H1 (cell line): ENCODE results near the gene MFRP. TPM values are rescaled to one million over a fixed set of nuclear protein-coding genes. Genes with fewer than 3 reads are reported as not detected.

ENCODE experiments used
- ASH2L ChIP-seq: fragments of 200-600, 300-600 bp; sonication (generic); IDR thresholded peaks from one replicate; pipeline ENCODE4 v1.7.1; 2017; ENCODE audit warnings: low read length
- CBX8 ChIP-seq: fragments of 300-800, 300-1000 bp; sonication (generic); IDR thresholded peaks from 2 replicates; pipeline ENCODE4 v1.7.1; 2016; ENCODE audit warnings: low read depth, low read length, borderline replicate concordance
- CEBPB ChIP-seq: IDR thresholded peaks from 2 replicates; pipeline ENCODE4 v1.6.1; 2012; ENCODE audit warnings: low read depth, low read length
- CTCF ChIP-seq, 3 experiments: IDR thresholded peaks; 1 replicate in 2 of 3; 2 replicates in 1 of 3; pipeline versions ENCODE4 v1.5.1 to v1.6.1; 2011; ENCODE audit warnings: low read length in 3 of 3, mild to moderate bottlenecking in 3 of 3, inconsistent platforms in 2 of 3, low read depth in 1 of 3, moderate library complexity in 1 of 3; ENCODE audit not compliant: insufficient read depth in 1 of 3; ENCODE audit errors: control extremely low read depth in 1 of 3
- E2F6 ChIP-seq: IDR thresholded peaks from 2 replicates; pipeline ENCODE4 v1.6.1; 2012; ENCODE audit warnings: inconsistent platforms
- HDAC6 ChIP-seq: IDR thresholded peaks from one replicate; pipeline ENCODE4 v1.7.1; 2012; ENCODE audit warnings: low read depth, mild to moderate bottlenecking, inconsistent platforms, low read length, moderate library complexity
- MAX ChIP-seq: IDR thresholded peaks from 2 replicates; pipeline ENCODE4 v1.6.1; 2012; ENCODE audit warnings: inconsistent platforms
- NRF1 ChIP-seq: IDR thresholded peaks from 2 replicates; pipeline ENCODE4 v1.6.1; 2011; ENCODE audit warnings: mild to moderate bottlenecking, low read depth, low read length, improper control_type of control experiment
- POLR2A ChIP-seq, 2 experiments: IDR thresholded peaks; 1 replicate in 1 of 2; 2 replicates in 1 of 2; pipeline ENCODE4 v1.6.1; 2011; ENCODE audit warnings: low read depth in 2 of 2, low read length in 2 of 2, mild to moderate bottlenecking in 2 of 2; ENCODE audit errors: control extremely low read depth in 1 of 2
- RAD21 ChIP-seq, 2 experiments: IDR thresholded peaks in 1 of 2; conservative IDR thresholded peaks in 1 of 2; 2 replicates each; pipeline ENCODE4 v1.6.1; 2011; ENCODE audit warnings: low read depth in 2 of 2, low read length in 2 of 2, improper control_type of control experiment in 1 of 2, inconsistent platforms in 1 of 2, mild to moderate bottlenecking in 1 of 2, moderate library complexity in 1 of 2
- RBBP5 ChIP-seq: IDR thresholded peaks from 2 replicates; pipeline ENCODE4 v1.7.1; 2012; ENCODE audit warnings: low read depth, mild to moderate bottlenecking, inconsistent platforms, low read length, moderate library complexity, borderline replicate concordance
- RFX5 ChIP-seq: IDR thresholded peaks from 2 replicates; pipeline ENCODE4 v1.6.1; 2011; ENCODE audit warnings: low read depth, low read length, improper control_type of control experiment, borderline replicate concordance
- SIN3A ChIP-seq, 2 experiments: IDR thresholded peaks in 1 of 2; conservative IDR thresholded peaks in 1 of 2; 2 replicates each; pipeline ENCODE4 v1.6.1; 2011 to 2012; ENCODE audit warnings: low read length in 2 of 2, improper control_type of control experiment in 1 of 2, low read depth in 1 of 2, mild to moderate bottlenecking in 1 of 2
- YY1 ChIP-seq: IDR thresholded peaks from 2 replicates; pipeline ENCODE4 v1.6.1; 2011; ENCODE audit warnings: low read depth, mild to moderate bottlenecking, low read length
- ZNF274 ChIP-seq: IDR thresholded peaks from 2 replicates; pipeline ENCODE4 v1.7.0; 2012; ENCODE audit warnings: low read length, borderline replicate concordance; ENCODE audit errors: extremely low read depth
- polyA plus RNA-seq, 7 experiments: library from polyadenylated mRNA; depleted of rRNA in 3 of 7; stranded (reverse) in 5 of 7; unstranded in 2 of 7; fragments of >200 nt in 5 of 7; fragments of 200-250 nt in 2 of 7; gene quantifications; 1 replicate in 5 of 7; 2 replicates in 1 of 7; 4 replicates in 1 of 7; pipeline versions ENCODE4 v1.2.1 to v1.2.3, GENCODE V29; 2011 to 2013; ENCODE audit warnings: missing spikeins in 2 of 7, mixed read lengths in 2 of 7
- total RNA-seq: library from RNA; stranded (reverse); fragmentation: NEBNext Ultra II Directional; extraction: Animal tissue kit (Norgen Biotek cat#: 25700); gene quantifications from 2 replicates; pipeline ENCODE4 v1.2.1, GENCODE V29; 2021

The MFRP gene
- total and polyA plus RNA-seq, 2 of the 8 experiments (the other 6 are each of a cell fraction or from before 2014, with no cell fraction given), result 0.02 TPM; not detected in 1

- TF ChIP-seq E2F6 (0 out of 2 replicates have a peak, but pooled peaks have one; percentile 43), POLR2A (IDR thresholded peaks at IDR 0.05; ENCODE audit: control extremely low read depth in 1 of 2, low read depth in 2 of 2, low read length in 2 of 2) (no peak), YY1 (0 out of 2 replicates have a peak, but pooled peaks have one; percentile 41), RBBP5 (peak; percentile 24; the same call in 1 of the 2 replicates), HDAC6 (no peak), CEBPB (no peak), NRF1 (0 out of 2 replicates have a peak, but pooled peaks have one; percentile 12), MAX (peak; percentile 51), CTCF (IDR thresholded peaks at IDR 0.05; ENCODE audit: control extremely low read depth in 1 of 3, insufficient read depth in 1 of 3, low read depth in 1 of 3, low read length in 3 of 3) (peak; percentile 77 to 97 (median 93)), SIN3A (conservative IDR thresholded peaks at IDR 0.05 in 1 of 2, IDR thresholded peaks at IDR 0.05 in 1 of 2; ENCODE audit: low read depth in 1 of 2, low read length in 2 of 2) (peak in 1 of 2 experiments; percentile 78; a peak in 1 of 4 replicates), CBX8 (no peak), RFX5 (no peak), RAD21 (IDR thresholded peaks at IDR 0.05 in 1 of 2, conservative IDR thresholded peaks at IDR 0.05 in 1 of 2; ENCODE audit: low read depth in 2 of 2, low read length in 2 of 2) (peak; percentile 74 to 85), ASH2L (peak; percentile 92), ZNF274 (no peak)
- TF ChIP-seq, all 59 proteins: peak for 13
Measured at GRCh38 chr11:119356349-119357031, 10.0 kb upstream of the MFRP start (continued).
